Activated CD4-positive, alpha-beta T cell treated with anti-CD3 and anti-CD28 coated beads for 36 hours (primary cell): ENCODE results near the gene ARSG. TPM values are rescaled to one million over a fixed set of nuclear protein-coding genes. Genes with fewer than 3 reads are reported as not detected.
"Not testable (repeated sequence)": the region's sequence is repeated elsewhere in the genome, so short reads cannot be mapped to it uniquely, and the experiment has no call there.

Experiments
- ATAC-seq: fragments of 200-7000 bp; cut with Tn5 transposase; one replicate; pipeline ENCODE4 v1.10.0; 2021; ENCODE audit warnings: mild to moderate bottlenecking, moderate library complexity
- CTCF ChIA-PET: fragments of 350-600 bp; sonication (Branson Sonifier 250); formaldehyde crosslinking; loops from one replicate; lab custom pipeline; 2021; ENCODE audit warnings: antibody characterized with exemption; lab: Charles Lee
- POLR2A ChIA-PET: fragments of 350-600 bp; sonication (Branson Sonifier 250); formaldehyde crosslinking; loops from one replicate; lab custom pipeline; 2021; ENCODE audit warnings: antibody characterized with exemption, inconsistent platforms; lab: Charles Lee
- DNase-seq: peaks from one replicate; pipeline ENCODE4 v3.0.0-alpha.2; 2020
- H3K27ac Mint-ChIP-seq: one replicate; pipeline ENCODE4 v1.8.0; 2021; ENCODE audit warnings: mixed read lengths
- H3K27me3 Mint-ChIP-seq: one replicate; pipeline ENCODE4 v1.8.0; 2021; ENCODE audit warnings: mixed read lengths
- H3K36me3 Mint-ChIP-seq: one replicate; pipeline ENCODE4 v1.8.0; 2021; ENCODE audit warnings: low read depth, mixed read lengths
- H3K4me1 Mint-ChIP-seq: one replicate; pipeline ENCODE4 v1.8.0; 2021; ENCODE audit warnings: mixed read lengths
- H3K4me3 Mint-ChIP-seq: one replicate; pipeline ENCODE4 v1.8.0; 2021; ENCODE audit warnings: mild to moderate bottlenecking, moderate library complexity, mixed read lengths
- H3K9me3 Mint-ChIP-seq: one replicate; pipeline ENCODE4 v1.8.0; 2021; ENCODE audit warnings: low read depth, mixed read lengths
- intact Hi-C, 2 experiments: fragments of 100-400 bp; cut with DNase I in 1 of 2; cut with micrococcal nuclease in 1 of 2; formaldehyde crosslinking; loops; one replicate each; pipeline versions ENCODE4 v1.14.2 to v1.15.1; 2022 to 2024; cut with DNase I, micrococcal nuclease
- total RNA-seq, 2 experiments: library from RNA; stranded (reverse); gene quantifications; one replicate each; pipeline ENCODE4 v1.2.3, GENCODE V29; 2021

ARSG gene
- total RNA-seq, 2 experiments from 2014 or later, result 7.8 to 10.9 TPM

DNA sequence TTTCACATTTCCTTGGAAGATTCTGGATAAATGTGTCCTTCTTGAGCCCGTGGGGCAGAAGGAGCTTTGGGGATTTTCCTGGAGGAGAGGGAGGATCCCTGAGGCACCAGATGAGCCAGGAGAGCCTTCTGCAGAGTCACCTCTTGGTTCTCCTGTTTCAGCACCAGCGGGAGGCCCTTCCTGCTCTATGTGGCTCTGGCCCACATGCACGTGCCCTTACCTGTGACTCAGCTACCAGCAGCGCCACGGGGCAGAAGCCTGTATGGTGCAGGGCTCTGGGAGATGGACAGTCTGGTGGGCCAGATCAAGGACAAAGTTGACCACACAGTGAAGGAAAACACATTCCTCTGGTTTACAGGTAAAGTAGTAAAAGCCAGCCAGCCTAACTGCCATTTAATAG lies 77.1 kb downstream of the ARSG start:
- ChIA-PET POLR2A (no interaction called here), CTCF (interaction anchor here (1.0 to 1.2 kb wide), 2 partner anchors 24 to 67 kb away, joined by 3 read pairs; no protein-coding TSS in a partner anchor)
- Mint-ChIP-seq H3K27me3 (no peaks in the 10 kb centered on the region), H3K27ac (no peak overlapping the region), H3K36me3 (peaks cover 2% of the 10 kb centered on the region), H3K9me3 (no peaks in the 10 kb centered on the region), H3K4me1 (no peaks in the 10 kb centered on the region), H3K4me3 (no peak overlapping the region)
- intact Hi-C loops, result no loop called here
- no peak for DNase-seq
- no peak for ATAC-seq

- no peak overlapping the region for H3K4me3 Mint-ChIP-seq
- H3K4me1 Mint-ChIP-seq, result no peaks in the 10 kb centered on the region
- no peak overlapping the region for H3K27ac Mint-ChIP-seq
- DNase-seq (no peak), ATAC-seq (no peak)
- H3K27me3 Mint-ChIP-seq, result no peaks in the 10 kb centered on the region
- intact Hi-C loops, result no loop called here
- H3K36me3 Mint-ChIP-seq, result peaks cover 2% of the 10 kb centered on the region
- ChIA-PET POLR2A (no interaction called here), CTCF (no interaction called here)
- no peaks in the 10 kb centered on the region for H3K9me3 Mint-ChIP-seq
Observed at GRCh38 chr17:68375566-68375965, 84.3 kb downstream of the ARSG start.

GRCh38 chr17:68376178-68376577 lies 84.9 kb downstream of the ARSG start:
- H3K9me3 Mint-ChIP-seq, H3K36me3 Mint-ChIP-seq, H3K4me1 Mint-ChIP-seq, POLR2A ChIA-PET, H3K27ac Mint-ChIP-seq, H3K27me3 Mint-ChIP-seq, H3K4me3 Mint-ChIP-seq, ATAC-seq, intact Hi-C loops, CTCF ChIA-PET, DNase-seq: not testable (repeated sequence)

DNA sequence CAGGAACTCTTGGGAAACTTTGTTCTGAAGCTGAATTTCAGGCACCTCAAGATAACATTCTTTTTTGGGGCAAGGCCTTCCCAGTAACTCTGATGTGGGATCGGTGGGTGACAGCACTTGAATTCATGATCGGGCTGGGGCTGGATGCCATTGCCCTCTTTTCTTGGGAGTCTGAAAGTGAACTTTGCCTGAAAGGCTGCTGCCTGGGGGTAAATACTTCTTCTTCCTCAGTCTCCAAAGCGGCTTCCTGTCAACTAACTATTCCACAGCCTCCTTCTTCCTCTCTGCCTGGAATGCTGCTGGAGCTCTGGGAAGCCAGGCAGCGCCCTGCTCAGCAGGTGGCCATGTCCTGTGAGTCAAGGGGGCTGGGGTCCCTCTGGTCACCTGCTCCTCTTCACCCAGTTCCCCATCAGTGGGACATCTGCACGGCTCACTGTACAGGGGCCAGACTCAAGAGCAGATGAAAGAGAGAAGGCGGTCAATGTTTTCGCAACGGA lies 86.5 kb downstream of the ARSG start:
- H3K4me3 Mint-ChIP-seq, result no peak overlapping the region
- H3K9me3 Mint-ChIP-seq, result no peaks in the 10 kb centered on the region
- DNase-seq (no peak), ATAC-seq (no peak)
- peaks cover 2% of the 10 kb centered on the region for H3K4me1 Mint-ChIP-seq
- intact Hi-C loops, result no loop called here
- no peaks in the 10 kb centered on the region for H3K36me3 Mint-ChIP-seq
- ChIA-PET POLR2A (no interaction called here), CTCF (no interaction called here)
- no peaks in the 10 kb centered on the region for H3K27me3 Mint-ChIP-seq
- no peak overlapping the region for H3K27ac Mint-ChIP-seq

DNA sequence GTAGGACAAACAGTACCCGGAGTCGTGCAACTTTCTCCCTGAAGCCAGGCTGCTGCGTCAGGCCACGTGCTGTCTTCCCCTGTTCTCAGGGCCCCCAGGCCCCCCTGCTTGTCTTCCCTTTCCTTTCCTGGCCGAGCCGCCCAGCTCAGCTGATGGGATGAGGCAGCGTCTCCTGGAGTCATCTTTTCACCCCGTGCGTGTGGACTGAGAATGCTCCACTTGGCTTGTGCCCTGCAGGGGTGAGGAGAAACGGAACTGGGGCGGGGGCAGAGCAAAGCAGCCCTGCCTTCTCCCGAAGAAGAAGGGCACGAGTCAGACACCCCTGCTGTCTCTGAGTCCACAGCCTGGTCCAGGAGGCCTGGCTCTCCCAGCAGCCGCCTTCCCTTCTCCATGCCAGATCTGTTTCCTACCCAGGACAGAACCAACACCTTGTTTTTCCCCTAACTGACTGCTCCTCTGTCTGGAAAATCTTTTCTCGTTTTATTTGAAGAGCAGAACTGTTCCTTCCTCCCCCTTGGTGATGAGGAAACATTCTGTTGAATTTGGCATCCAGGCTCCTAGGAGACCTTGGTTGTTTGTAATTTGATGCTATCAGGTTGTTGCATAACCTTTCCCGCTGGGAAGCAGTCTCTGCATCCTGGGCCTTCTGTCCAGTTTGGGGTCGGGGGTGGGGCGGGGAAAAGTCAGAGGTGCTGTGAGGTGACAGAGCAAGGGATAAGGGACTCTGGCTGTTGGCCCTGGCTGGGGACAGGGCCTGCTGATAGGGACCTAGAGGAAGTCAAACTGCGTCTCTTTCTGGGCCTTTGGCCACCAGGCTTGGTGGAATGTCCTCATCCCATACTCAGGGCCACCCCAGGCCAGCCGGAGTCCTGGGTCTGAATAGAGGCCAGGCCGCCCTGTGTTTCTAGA lies 87.2 kb downstream of the ARSG start:
- CTCF ChIA-PET, result no interaction called here
- no peaks in the 10 kb centered on the region for H3K9me3 Mint-ChIP-seq
- no peak for DNase-seq
- peaks cover 6% of the 10 kb centered on the region for H3K4me1 Mint-ChIP-seq
- no peak for ATAC-seq
- POLR2A ChIA-PET, result no interaction called here
- intact Hi-C loops, result no loop called here
- H3K36me3 Mint-ChIP-seq, result no peaks in the 10 kb centered on the region
- H3K4me3 Mint-ChIP-seq, result no peak overlapping the region
- no peak overlapping the region for H3K27ac Mint-ChIP-seq
- H3K27me3 Mint-ChIP-seq, result no peaks in the 10 kb centered on the region

DNA sequence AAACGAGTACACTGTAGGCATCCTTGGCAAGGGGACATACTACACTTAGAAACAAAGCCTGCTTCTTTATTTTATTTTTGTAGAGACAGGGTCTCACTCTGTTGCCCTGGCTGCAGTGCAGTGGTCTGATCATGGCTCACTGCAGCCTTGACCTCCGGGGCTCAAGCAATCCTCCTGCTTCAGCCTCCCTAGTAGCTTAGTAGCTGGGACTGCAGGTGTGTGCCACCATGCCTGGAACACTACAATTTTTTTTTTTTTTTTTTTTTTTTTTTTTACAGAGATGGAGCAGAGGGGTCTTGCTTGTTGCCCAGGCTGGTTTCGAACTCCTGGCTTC lies 87.8 kb downstream of the ARSG start:
- no peaks in the 10 kb centered on the region for H3K36me3 Mint-ChIP-seq
- no peak overlapping the region for H3K4me3 Mint-ChIP-seq
- no peak for ATAC-seq
- H3K9me3 Mint-ChIP-seq, result no peaks in the 10 kb centered on the region
- intact Hi-C loops, result no loop called here
- no peaks in the 10 kb centered on the region for H3K27me3 Mint-ChIP-seq
- peaks cover 12% of the 10 kb centered on the region for H3K4me1 Mint-ChIP-seq
- H3K27ac Mint-ChIP-seq, result no peak overlapping the region
- DNase-seq, result no peak
- ChIA-PET CTCF (no interaction called here), POLR2A (no interaction called here)

DNA sequence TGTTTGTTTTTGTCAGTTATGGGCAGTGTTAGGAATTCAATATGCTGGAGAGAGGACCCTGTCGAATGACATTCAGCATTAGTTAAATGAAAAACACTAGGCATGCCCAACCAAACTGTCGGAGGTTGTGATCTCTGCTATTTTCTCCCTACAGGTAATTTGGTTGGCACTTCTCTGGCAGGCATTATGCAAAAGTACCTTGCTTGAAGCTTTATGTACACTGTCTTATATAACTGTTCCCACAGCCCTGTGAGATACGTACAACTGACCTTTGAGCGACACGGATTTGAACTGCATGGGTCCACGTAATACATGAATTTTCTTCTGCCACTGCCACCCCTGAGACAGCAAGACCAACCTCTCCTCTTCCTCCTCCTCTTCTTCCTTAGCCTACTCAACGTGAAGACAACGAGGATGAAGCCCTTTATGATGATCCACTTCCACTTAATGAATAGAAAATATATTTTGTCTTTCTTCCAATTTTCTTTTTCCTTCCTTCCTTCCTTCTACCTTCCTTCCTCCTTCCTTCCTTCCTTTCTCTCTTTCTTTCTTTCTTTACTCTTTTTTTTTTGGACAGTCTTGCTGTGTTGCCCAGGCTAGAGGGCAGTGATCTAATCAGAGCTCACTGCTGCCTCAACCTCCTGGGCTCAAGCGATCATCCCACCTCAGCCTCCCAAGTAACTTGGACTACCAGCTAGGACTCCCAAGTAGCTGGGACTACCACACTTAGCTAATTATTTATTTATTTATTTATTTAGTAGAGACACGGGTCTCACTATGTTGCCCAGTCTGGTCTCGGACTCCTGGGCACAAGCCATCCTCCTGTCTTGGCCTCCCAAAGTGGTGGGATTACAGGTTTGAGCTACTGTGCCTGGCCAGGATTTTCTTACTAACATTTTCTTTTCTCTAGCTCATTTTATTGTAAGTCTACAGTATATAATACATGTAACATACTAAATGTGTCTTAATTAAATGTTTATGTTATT lies 88.7 kb downstream of the ARSG start:
- no peaks in the 10 kb centered on the region for H3K27me3 Mint-ChIP-seq
- POLR2A ChIA-PET, result no interaction called here

DNA sequence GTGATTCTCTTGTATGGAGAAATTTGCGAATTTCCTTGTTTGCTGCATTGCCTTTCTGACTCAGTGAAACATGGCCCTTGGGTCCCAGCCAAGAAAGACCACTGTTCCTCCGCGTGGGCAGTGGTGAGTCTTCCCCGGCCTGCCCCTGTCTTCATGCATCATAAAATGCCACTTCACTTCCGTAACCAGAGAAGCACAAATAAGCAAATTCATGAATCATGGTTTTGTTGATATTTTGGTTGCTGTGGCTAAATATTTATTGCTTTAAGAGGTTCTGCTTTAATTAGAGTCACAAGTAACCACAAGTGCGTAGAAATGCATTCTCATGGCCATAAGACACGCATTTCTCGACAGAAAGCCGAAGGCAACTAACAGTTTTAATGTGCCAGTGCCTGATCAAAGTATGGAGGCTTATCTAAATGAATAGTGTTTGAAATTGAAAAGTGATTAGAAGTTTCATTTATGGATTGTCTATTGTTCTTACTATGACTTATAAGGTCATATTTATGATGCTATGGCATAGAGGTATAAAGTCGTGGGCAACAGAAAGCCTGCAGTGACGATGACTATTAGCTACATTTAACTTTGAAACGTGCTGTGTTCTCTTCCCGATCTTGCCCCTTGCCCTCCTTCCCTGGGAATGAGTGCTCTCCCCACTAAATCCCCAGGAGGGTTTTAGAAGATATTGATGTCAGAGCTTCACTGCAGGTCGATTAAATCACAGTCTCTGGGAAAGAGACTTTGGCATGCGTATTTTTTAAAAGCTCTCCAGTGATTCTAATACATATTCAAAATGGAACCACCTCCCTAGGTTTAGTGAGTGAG lies 90.0 kb downstream of the ARSG start:
- Mint-ChIP-seq H3K36me3 (no peaks in the 10 kb centered on the region), H3K27me3 (no peaks in the 10 kb centered on the region), H3K4me3 (no peak overlapping the region), H3K9me3 (no peaks in the 10 kb centered on the region), H3K4me1 (peaks cover 17% of the 10 kb centered on the region), H3K27ac (peak overlapping the region; percentile 17)
- ATAC-seq, result peak; percentile 53
- ChIA-PET POLR2A (no interaction called here), CTCF (interaction anchor here (1.1 to 2.3 kb wide), 2 partner anchors 24 to 55 kb away, joined by 3 to 7 read pairs; no protein-coding TSS in a partner anchor)
- intact Hi-C loops, result no loop called here
- peak; percentile 44 for DNase-seq

More for the DNA sequence above, 88.7 kb downstream of the ARSG start:
- no peaks in the 10 kb centered on the region for H3K36me3 Mint-ChIP-seq
- no peaks in the 10 kb centered on the region for H3K9me3 Mint-ChIP-seq
- no peak overlapping the region for H3K27ac Mint-ChIP-seq
- H3K4me1 Mint-ChIP-seq, result peaks cover 17% of the 10 kb centered on the region
- ATAC-seq (no peak), DNase-seq (no peak)
- CTCF ChIA-PET, result interaction anchor here (0.6 to 0.8 kb wide), 3 partner anchors 15 to 19 kb away, joined by 3 read pairs; no protein-coding TSS in a partner anchor
- intact Hi-C loops, result no loop called here
- no peak overlapping the region for H3K4me3 Mint-ChIP-seq

DNA sequence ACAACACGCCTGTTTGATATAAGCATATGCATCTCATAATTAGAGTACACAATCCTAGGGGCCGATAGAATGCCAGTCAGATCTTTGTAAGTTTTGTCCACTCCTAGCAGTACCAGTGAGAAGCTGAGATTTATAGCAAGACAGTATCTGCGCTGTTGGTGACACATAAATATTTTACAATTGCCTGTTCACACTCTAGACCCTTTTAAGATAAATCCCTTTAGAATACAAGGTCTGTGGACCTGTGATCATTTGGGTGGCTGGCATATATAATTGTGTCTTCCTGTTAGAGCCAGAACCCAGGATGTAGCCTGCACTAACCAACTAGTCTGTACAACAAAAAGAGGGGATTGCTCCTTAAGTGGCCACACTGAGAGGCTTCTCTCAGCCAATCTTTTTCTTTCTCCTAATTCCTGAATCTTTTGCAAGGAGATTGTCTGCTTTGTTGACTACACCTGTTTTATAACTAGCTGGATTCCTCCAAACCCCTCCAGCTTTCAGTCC lies 91.3 kb downstream of the ARSG start:
- POLR2A ChIA-PET, result no interaction called here
- DNase-seq, result no peak
- no peaks in the 10 kb centered on the region for H3K9me3 Mint-ChIP-seq
- no peak overlapping the region for H3K4me3 Mint-ChIP-seq
- intact Hi-C loops, result no loop called here
- no peak for ATAC-seq
- no peaks in the 10 kb centered on the region for H3K27me3 Mint-ChIP-seq
- H3K36me3 Mint-ChIP-seq, result no peaks in the 10 kb centered on the region
- CTCF ChIA-PET, result interaction anchor here (0.6 to 2.3 kb wide), 3 partner anchors 26 to 109 kb away, joined by 3 to 7 read pairs (median 3); no protein-coding TSS in a partner anchor
- no peak overlapping the region for H3K27ac Mint-ChIP-seq
- peaks cover 17% of the 10 kb centered on the region for H3K4me1 Mint-ChIP-seq

- ChIA-PET POLR2A (no interaction called here), CTCF (interaction anchor here (0.9 to 2.3 kb wide), 2 partner anchors 27 to 54 kb away, joined by 3 to 7 read pairs; no protein-coding TSS in a partner anchor)
- intact Hi-C loops, result no loop called here
- no peak overlapping the region for H3K27ac Mint-ChIP-seq
- ATAC-seq (no peak), DNase-seq (no peak)
- no peak overlapping the region for H3K4me3 Mint-ChIP-seq
- H3K27me3 Mint-ChIP-seq, result no peaks in the 10 kb centered on the region
- no peaks in the 10 kb centered on the region for H3K36me3 Mint-ChIP-seq
- H3K9me3 Mint-ChIP-seq, result no peaks in the 10 kb centered on the region
- H3K4me1 Mint-ChIP-seq, result peaks cover 17% of the 10 kb centered on the region
Observed at GRCh38 chr17:68383120-68383442, 91.8 kb downstream of the ARSG start.
